GM12892 (cell line): ENCODE results near the gene ABI3BP.
"Not testable (repeated sequence)": the region's sequence is repeated elsewhere in the genome, so short reads cannot be mapped to it uniquely, and the experiment has no call there.

Experiments
- DNase-seq: peaks from one replicate; pipeline ENCODE4 v3.0.0; 2011; ENCODE audit not compliant: insufficient read length
- FAIRE-seq: peaks from 2 replicates; lab custom pipeline; 2011; peaks lifted over from hg19 to GRCh38; lab: Jason Lieb, UNC
- POLR2A ChIP-seq: IDR thresholded peaks from 2 replicates; pipeline ENCODE4 v1.6.1; 2011; ENCODE audit warnings: low read depth, low read length, control low read depth
- POLR2AphosphoS5 ChIP-seq: IDR thresholded peaks from 2 replicates; pipeline ENCODE4 v1.6.1; 2011; ENCODE audit warnings: low read depth, low read length, control low read depth
- TAF1 ChIP-seq: IDR thresholded peaks from 2 replicates; pipeline ENCODE4 v1.6.1; 2011; ENCODE audit warnings: low read depth, mild to moderate bottlenecking, control low read depth, low read length, borderline replicate concordance

The ABI3BP gene

DNA sequence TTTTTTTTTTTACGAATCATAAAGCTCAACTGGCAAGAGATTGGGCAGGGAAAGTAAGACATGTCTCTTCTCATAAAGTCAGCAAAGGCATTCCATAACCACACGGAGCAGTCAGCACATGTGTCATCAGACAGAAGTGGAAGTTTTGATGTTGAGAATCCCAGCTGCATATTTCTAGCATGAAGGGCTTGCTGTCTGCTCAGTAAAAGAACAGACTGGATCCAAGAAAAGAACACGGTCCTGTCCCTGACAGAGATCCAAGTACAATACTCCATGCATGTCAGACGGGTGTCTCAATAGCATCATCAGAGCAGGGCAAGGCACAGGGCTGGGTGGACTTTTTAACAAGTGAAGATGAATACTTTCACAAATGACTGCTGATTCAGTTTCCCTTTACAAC is 38.2 kb downstream of the ABI3BP start:
- FAIRE-seq (no peak), DNase-seq (no peak)
- TF ChIP-seq POLR2AphosphoS5: no peak
- no peak for TF ChIP-seq TAF1
- TF ChIP-seq POLR2A: no peak

DNA sequence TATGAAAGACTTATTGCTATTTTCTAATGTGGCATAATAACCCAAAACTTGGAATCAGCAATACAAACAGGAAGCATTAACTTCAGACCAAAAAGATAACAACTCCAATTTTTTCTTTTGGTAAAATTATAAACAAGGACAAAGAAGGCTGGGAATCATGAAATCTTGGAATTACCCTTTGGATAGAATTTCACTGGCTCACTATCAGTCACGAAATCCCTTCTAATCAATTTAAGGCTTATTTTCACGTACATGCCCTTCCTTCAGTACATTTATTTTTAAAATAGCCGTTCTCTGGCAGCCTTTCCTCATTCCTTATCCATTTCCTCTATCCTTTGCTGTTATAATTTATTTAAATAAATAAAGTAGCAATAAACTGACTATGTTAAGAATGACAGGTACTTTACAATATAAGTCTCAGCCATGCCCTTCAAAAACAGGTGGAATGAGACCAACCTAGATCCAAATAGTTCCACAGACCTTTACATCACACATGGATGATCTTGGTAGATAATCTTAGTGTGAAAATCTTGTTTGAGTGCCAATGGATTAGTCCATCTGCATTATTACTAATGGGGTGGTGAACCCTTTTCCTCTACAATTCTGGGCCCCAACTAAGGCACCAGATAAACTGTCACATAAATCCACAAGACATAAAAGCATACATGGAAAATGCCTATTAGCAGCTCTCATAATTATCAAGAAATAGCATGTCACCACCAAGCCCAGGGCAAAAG is 38.9 kb downstream of the ABI3BP start:
- no peak for TF ChIP-seq POLR2A
- no peak for TF ChIP-seq TAF1
- no peak for TF ChIP-seq POLR2AphosphoS5
- DNase-seq: no peak
- no peak for FAIRE-seq

- TF ChIP-seq POLR2A (no peak), POLR2AphosphoS5 (no peak), TAF1 (no peak)
- DNase-seq (no peak), FAIRE-seq (no peak)
Observed at GRCh38 chr3:100953103-100953502, 40.1 kb downstream of the ABI3BP start.

GRCh38 chr3:100947119-100947518 is 46.1 kb downstream of the ABI3BP start:
- DNase-seq: no peak
- TF ChIP-seq POLR2AphosphoS5: no peak
- no peak for TF ChIP-seq TAF1
- no peak for TF ChIP-seq POLR2A
- no peak for FAIRE-seq

GRCh38 chr3:100946096-100946495 is 47.1 kb downstream of the ABI3BP start:
- not testable (repeated sequence) for DNase-seq, FAIRE-seq

GRCh38 chr3:100941451-100941850 is 51.8 kb downstream of the ABI3BP start:
- no peak for DNase-seq
- FAIRE-seq: no peak
- TF ChIP-seq POLR2A (no peak), TAF1 (no peak), POLR2AphosphoS5 (no peak)

- FAIRE-seq: no peak
- DNase-seq: no peak
- TF ChIP-seq TAF1: no peak
- no peak for TF ChIP-seq POLR2AphosphoS5
- no peak for TF ChIP-seq POLR2A
Observed at GRCh38 chr3:100941041-100941440, 52.2 kb downstream of the ABI3BP start.

DNA sequence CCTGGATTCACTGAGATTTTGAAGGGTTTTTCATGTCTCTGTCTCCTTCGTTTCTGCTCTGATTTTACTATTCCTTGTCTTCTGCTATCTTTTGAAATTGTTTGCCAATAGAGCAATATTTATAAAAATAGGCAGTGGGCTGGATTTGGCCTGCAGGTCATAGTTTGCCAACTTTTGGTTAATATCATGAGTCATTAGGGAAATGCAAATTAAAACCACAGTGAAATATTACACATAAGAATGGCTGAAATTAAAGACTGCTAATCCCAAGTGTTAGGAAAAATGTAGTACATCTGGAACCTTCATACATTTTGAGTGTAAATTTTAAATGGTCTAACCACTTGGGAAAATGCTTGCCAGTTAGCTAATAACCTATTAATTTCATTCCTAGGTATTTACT is 56.3 kb downstream of the ABI3BP start:
- no peak for DNase-seq

DNA sequence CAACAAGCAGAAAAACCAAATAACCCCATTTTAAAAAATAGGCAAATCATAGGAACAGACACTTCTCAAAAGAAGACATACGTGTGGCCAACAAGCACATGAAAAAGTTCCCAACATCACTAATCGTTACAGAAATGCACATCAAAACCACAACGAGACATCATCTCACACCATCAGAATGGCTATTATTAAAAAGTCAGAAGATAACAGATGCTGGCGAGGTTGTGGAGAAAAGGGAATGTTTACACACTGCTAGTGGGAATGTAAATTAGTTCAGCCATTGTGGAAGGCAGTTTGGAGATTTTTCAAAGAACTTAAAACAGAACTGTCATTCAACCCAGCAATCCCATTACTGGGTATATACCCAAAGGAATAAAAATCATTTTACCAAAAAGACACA is 60.7 kb downstream of the ABI3BP start:
- TF ChIP-seq POLR2A (no peak), POLR2AphosphoS5 (no peak), TAF1 (no peak)
- DNase-seq (no peak), FAIRE-seq (no peak)

More for the DNA sequence above, 56.3 kb downstream of the ABI3BP start:
- no peak for FAIRE-seq
- TF ChIP-seq TAF1 (no peak), POLR2A (no peak), POLR2AphosphoS5 (no peak)

GRCh38 chr3:100928638-100929428 is 64.4 kb downstream of the ABI3BP start:
- TF ChIP-seq POLR2AphosphoS5: no peak
- no peak for TF ChIP-seq TAF1
- TF ChIP-seq POLR2A: no peak

DNA sequence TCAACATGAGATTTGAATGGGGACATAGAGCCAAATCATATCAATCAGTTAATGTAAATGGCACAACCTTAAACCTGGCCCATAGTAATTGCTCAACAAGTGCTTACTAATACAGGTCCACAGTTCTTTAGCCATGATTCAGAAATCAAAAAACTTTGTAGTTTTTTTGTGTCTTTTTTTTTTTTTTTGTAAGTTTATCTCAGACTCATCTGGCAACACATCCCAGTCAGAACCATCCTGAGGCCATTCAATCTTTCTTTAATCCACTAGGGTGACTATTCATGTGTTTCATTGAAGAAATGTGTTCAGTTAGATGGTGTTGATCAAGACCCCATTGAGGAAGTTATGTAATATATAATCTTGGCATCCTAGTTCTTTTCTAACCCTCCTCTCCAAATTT is 65.4 kb downstream of the ABI3BP start:
- DNase-seq: no peak
- FAIRE-seq: no peak
- no peak for TF ChIP-seq TAF1
- no peak for TF ChIP-seq POLR2AphosphoS5
- no peak for TF ChIP-seq POLR2A

More at GRCh38 chr3:100928638-100929428, 64.4 kb downstream of the ABI3BP start:
- DNase-seq: no peak
- no peak for FAIRE-seq
